Osteoblast (primary cell): Measurements from ENCODE around the gene MAPK11. TPM values are rescaled to one million over a fixed set of nuclear protein-coding genes. Genes with fewer than 3 reads are reported as not detected.

Source experiments
- DNase-seq: peaks from one replicate; pipeline ENCODE4 v3.0.0; 2011; ENCODE audit warnings: low spot score, mixed read lengths; ENCODE audit not compliant: insufficient read length; ENCODE audit errors: missing footprints
- H2AFZ ChIP-seq: 2 replicates; pipeline ENCODE4 v1.6.0; 2011; ENCODE audit warnings: mild to moderate bottlenecking, low read length
- H3K27ac ChIP-seq: 2 replicates; pipeline ENCODE4 v1.5.1; 2011; ENCODE audit warnings: mild to moderate bottlenecking, low read depth, low read length, moderate library complexity
- H3K27me3 ChIP-seq: 2 replicates; pipeline ENCODE4 v1.6.0; 2012; ENCODE audit warnings: mild to moderate bottlenecking, control low read depth, inconsistent platforms, low read length, moderate library complexity; ENCODE audit not compliant: insufficient read depth
- H3K36me3 ChIP-seq: 2 replicates; pipeline ENCODE4 v1.5.1; 2011; ENCODE audit warnings: mild to moderate bottlenecking, low read length, control low read depth, moderate library complexity; ENCODE audit not compliant: insufficient read depth
- H3K4me1 ChIP-seq: 2 replicates; pipeline ENCODE4 v1.5.1; 2011; ENCODE audit warnings: mild to moderate bottlenecking, low read length, control low read depth, moderate library complexity; ENCODE audit not compliant: insufficient read depth
- H3K4me2 ChIP-seq: 2 replicates; pipeline ENCODE4 v1.6.0; 2011; ENCODE audit warnings: mild to moderate bottlenecking, low read length; ENCODE audit not compliant: insufficient read depth
- H3K4me3 ChIP-seq: fragments of 200-600 bp; sonication (generic); 3 replicates; pipeline ENCODE4 v1.5.1; 2012; ENCODE audit warnings: mild to moderate bottlenecking, low read length, inconsistent platforms; ENCODE audit not compliant: insufficient read depth
- H3K79me2 ChIP-seq: 2 replicates; pipeline ENCODE4 v1.6.0; 2012; ENCODE audit warnings: mild to moderate bottlenecking, low read length, control low read depth, inconsistent platforms; ENCODE audit not compliant: insufficient read depth
- H3K9me3 ChIP-seq: 2 replicates; pipeline ENCODE4 v1.5.1; 2011; ENCODE audit warnings: low read depth, low read length, control low read depth
- H4K20me1 ChIP-seq: 2 replicates; pipeline ENCODE4 v1.6.0; 2012; ENCODE audit warnings: mild to moderate bottlenecking, low read length, control low read depth; ENCODE audit not compliant: insufficient read depth
- total RNA-seq: library from RNA; depleted of rRNA; stranded (reverse); fragments of >200 nt; gene quantifications from 2 replicates; pipeline ENCODE4 v1.2.3, GENCODE V29; 2012
- TF ChIP-seq, protein P1 (sequence below): IDR thresholded peaks from 2 replicates; pipeline ENCODE4 v1.5.1; 2011; ENCODE audit warnings: mild to moderate bottlenecking, low read depth, low read length, moderate library complexity; ENCODE audit errors: extremely low read depth

Gene MAPK11
- total RNA-seq, 1 donor: 6.2 TPM

DNA sequence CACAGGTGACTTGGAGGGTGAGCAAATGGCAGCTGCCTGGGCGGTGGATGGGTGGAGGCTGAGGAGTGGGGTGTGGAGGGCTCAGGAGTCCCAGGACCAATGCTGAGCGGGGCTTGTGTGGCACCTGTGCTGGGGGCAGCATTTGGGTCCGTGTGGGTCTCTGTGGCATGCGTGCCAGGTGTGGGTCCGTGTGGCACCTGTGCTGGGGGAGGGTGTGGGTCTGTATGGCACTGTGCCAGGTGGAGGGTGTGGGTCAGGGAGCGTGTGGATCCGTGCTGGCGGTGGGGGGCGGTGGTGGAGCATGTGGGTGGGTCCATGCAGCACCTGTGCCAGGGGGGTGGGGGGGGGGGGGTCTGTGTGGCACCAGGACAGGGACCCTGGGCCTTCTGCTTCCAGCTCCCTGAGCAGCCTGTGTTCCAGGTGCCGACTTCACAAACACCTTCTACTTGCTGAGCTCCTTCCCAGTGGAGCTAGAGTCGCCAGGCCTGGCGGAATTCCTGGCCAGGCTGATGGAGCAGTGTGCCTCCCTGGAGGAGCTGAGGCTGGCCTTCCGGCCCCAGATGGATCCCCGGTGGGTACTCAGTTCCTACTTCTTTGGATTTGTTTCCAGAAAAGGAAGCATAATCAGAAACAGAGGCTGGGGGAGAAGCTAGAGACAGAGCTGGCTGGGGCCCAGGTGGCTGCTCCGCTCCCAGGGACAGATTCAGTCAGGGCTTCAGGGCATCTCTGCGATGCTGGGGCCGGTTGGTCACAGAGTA lies 54.7 kb downstream of the MAPK11 start:
- Histone ChIP-seq H3K27ac (no peak overlapping the region), H2AFZ (no peak overlapping the region), H3K4me3 (no peak overlapping the region), H3K79me2 (peaks cover 40% of the 10 kb centered on the region), H3K27me3 (no peaks in the 10 kb centered on the region), H3K9me3 (no peaks in the 10 kb centered on the region), H3K4me2 (no peak overlapping the region), H3K4me1 (no peaks in the 10 kb centered on the region), H3K36me3 (peaks cover 70% of the 10 kb centered on the region), H4K20me1 (peaks cover 35% of the 10 kb centered on the region)
- no peak for DNase-seq
- TF ChIP-seq, protein P1, sequence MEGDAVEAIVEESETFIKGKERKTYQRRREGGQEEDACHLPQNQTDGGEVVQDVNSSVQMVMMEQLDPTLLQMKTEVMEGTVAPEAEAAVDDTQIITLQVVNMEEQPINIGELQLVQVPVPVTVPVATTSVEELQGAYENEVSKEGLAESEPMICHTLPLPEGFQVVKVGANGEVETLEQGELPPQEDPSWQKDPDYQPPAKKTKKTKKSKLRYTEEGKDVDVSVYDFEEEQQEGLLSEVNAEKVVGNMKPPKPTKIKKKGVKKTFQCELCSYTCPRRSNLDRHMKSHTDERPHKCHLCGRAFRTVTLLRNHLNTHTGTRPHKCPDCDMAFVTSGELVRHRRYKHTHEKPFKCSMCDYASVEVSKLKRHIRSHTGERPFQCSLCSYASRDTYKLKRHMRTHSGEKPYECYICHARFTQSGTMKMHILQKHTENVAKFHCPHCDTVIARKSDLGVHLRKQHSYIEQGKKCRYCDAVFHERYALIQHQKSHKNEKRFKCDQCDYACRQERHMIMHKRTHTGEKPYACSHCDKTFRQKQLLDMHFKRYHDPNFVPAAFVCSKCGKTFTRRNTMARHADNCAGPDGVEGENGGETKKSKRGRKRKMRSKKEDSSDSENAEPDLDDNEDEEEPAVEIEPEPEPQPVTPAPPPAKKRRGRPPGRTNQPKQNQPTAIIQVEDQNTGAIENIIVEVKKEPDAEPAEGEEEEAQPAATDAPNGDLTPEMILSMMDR: no peak

Other genes with a start within 250 kb of the MAPK11 start
- not detected in 2 replicates for gene TTLL8, start 212.1 kb downstream of the MAPK11 start, total RNA-seq
- under 0.01 and 0.88 TPM in 2 replicates for gene MLC1, start 185.0 kb downstream of the MAPK11 start, total RNA-seq
- gene MOV10L1, start 180.4 kb downstream of the MAPK11 start, total RNA-seq: 0.36 and 0.59 TPM in 2 replicates
- under 0.01 and 0.29 TPM in 2 replicates for gene PANX2, start 99.6 kb downstream of the MAPK11 start, total RNA-seq
- 13.6 and 13.8 TPM in 2 replicates for gene TRABD, start 84.5 kb downstream of the MAPK11 start, total RNA-seq
- 13.0 and 15.6 TPM in 2 replicates for gene SELENOO, start 69.4 kb downstream of the MAPK11 start, total RNA-seq
- gene TUBGCP6, start 25.4 kb downstream of the MAPK11 start, total RNA-seq: 26.5 and 28.2 TPM in 2 replicates
- gene HDAC10, start 19.1 kb downstream of the MAPK11 start, total RNA-seq: 19.2 and 20.6 TPM in 2 replicates
- gene MAPK12, start 8.7 kb downstream of the MAPK11 start, total RNA-seq: 24.8 and 34.0 TPM in 2 replicates
- 166 and 209 TPM in 2 replicates for gene PLXNB2, start 37.3 kb upstream of the MAPK11 start, total RNA-seq
- 5.9 and 6.5 TPM in 2 replicates for gene DENND6B, start 56.6 kb upstream of the MAPK11 start, total RNA-seq
- 51.0 and 61.2 TPM in 2 replicates for gene PPP6R2, start 72.9 kb upstream of the MAPK11 start, total RNA-seq
- 74.3 and 93.0 TPM in 2 replicates for gene SBF1, start 204.7 kb upstream of the MAPK11 start, total RNA-seq
- 9.1 and 9.4 TPM in 2 replicates for gene ADM2, start 211.2 kb upstream of the MAPK11 start, total RNA-seq
- gene MIOX, start 216.5 kb upstream of the MAPK11 start, total RNA-seq: under 0.01 TPM in 1 of 2 replicates, not detected in the other
- gene LMF2, start 237.3 kb upstream of the MAPK11 start, total RNA-seq: 56.8 and 60.7 TPM in 2 replicates
- gene NCAPH2, start 237.8 kb upstream of the MAPK11 start, total RNA-seq: 24.2 and 27.5 TPM in 2 replicates